Measurements from ENCODE around the gene BMPER.

The BMPER gene

DNA sequence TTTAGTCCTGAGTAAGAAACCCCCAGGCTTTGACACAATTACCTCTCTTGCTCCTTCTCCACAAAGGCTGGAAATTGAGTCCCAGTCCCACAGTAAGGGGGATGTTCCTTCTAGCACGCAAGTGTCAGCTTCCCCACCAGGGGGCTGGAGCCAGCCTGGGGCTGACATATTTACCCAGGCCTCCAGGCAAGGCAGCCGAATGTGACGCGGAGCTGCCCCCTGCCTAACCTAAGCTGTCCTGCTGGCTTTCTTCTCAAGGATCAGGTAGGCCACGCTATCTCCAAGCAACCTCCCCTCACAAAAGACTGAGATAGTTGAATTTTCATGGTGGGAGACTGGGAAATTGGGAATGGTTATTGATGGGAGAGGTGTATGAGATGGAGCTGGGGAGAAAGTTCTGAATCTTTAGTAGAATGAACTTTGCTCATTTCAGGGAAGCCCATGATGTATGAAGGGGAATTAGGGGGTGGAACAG is 19.2 kb upstream of the BMPER start:
- DNase-seq (ENCODE audit: low read depth), result no peak
- H3K4me3 ChIP-seq (ENCODE audit: low read depth, low read length), result no peak overlapping the region

GRCh38 chr7:33887266-33887975 is 17.9 kb upstream of the BMPER start:
- DNase-seq (ENCODE audit: low read depth), result no peak
- H3K4me3 ChIP-seq (ENCODE audit: low read depth, low read length), result no peak overlapping the region

DNA sequence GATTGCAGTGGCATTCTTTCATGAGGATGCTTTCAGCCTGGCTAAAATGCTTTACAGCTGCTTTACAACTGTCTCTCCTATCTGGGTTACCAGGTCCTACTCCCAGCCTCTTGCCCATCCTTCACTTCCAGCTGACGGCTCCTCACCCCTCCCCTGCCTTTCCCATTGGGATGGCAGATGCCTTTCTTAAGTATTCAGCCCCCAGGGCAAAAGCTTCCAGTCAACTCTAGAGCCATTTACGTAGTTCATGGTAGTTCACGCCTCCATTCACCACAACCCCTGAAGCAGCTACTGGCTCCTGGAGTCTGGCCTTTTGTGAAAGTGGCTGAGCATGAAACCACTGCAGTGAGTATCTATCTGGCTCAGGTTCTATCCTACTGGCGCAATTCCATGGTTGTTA is 17.2 kb upstream of the BMPER start:
- DNase-seq (ENCODE audit: low read depth), result no peak

DNA sequence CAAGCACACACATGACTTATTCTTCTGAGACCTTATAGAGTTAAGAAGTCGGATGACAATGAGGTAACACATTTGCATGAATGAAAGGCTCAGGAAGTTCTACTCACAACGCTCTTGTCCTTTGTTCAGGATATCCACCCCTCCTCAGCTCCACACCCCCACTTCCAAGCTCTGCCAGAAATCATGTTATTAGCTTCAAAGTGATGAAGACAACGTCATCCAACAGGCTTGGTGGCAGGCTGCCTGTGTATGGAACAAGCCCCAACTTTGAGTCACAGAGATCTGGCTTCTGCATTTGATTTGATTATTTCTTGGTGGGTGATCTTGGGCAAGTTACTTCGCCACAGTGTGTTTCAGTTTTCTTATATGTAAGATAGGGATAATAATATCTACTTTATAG is 12.4 kb upstream of the BMPER start:
- no peak overlapping the region for H3K4me3 ChIP-seq (ENCODE audit: low read depth, low read length)
- no peak for DNase-seq (ENCODE audit: low read depth)

More for the DNA sequence above, 17.2 kb upstream of the BMPER start:
- H3K4me3 ChIP-seq (ENCODE audit: low read depth, low read length), result no peak overlapping the region

DNA sequence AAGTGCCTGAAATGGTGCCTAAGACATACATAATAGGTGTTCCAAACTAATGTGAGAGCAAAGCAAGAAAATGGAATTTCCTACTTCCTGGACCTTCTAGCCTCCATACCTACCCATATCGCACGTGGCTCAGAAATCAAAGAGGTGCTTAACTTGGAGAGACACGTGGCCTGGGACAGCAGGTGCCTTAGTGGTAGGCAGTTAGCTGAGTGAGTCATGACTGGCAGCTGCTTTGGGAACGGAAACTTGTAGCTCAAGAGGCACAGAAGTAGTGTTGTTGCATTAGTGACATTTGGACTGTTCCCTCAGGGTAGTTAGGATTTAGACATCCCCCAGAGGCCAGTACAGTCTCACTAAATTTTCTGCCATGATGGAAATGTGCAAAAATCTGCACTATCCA is 12.0 kb upstream of the BMPER start:
- no peak overlapping the region for H3K4me3 ChIP-seq (ENCODE audit: low read depth, low read length)
- no peak for DNase-seq (ENCODE audit: low read depth)

GRCh38 chr7:33895025-33895804 is 10.1 kb upstream of the BMPER start:
- no peak overlapping the region for H3K4me3 ChIP-seq (ENCODE audit: low read depth, low read length)
- DNase-seq (ENCODE audit: low read depth), result peak; percentile 57

DNA sequence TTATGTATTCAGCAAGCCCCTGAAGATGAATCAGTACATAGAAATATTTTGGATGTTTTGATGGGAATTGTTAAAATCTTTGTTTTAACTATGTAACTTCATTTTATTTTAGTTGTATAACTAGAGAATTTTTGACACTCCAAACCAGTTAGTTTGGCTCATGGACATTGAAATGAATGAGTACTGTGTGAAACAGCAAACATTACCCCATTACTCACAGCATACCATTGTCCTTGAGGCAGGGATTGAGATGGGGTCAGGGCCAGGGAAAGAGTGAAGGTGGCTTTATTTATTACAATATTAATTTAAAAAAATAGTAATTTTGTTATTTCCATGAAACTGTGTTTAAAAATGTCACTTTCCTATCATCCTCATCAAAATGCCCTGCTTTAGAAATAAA is 4.8 kb upstream of the BMPER start:
- H3K4me3 ChIP-seq (ENCODE audit: low read depth, low read length), result no peak overlapping the region
- no peak for DNase-seq (ENCODE audit: low read depth)

DNA sequence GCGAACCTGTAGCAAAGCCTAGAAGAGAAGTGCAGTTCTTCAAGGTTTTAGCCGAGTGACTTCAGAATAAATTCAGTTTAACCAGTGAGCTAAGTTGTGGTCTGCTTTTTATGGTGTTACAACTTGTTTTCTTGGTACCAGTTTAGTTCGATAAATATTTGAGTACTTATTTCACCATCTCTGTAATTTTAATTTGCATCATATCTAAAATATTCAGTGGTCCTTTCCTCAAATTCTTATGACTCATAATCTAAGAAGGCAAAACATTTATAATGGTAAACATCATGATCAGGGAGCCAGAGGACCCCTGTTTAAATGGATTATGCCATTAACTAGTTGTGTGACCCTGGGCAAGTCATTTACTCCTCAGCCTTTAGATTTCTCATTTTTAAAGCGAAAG is 4.1 kb upstream of the BMPER start:
- no peak overlapping the region for H3K4me3 ChIP-seq (ENCODE audit: low read depth, low read length)
- no peak for DNase-seq (ENCODE audit: low read depth)

DNA sequence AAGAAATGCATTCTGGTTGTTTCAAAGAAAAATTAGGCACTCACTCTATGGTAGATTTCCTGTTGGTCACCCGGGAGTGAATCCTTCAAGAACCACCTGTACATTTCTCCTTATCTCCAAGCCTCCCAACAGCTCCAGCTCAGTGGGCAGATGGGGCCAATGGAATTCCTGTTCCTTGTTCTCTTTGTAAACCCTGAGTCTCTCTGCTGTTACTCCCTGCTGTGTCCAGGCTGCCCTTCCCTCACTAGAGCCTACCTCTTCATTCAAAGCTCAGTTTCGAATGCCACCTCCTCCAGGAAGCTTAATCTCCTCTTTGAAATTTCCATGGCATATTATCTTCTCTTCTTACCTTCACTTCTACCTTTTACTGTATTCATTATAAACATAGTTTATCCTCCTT is 3.5 kb upstream of the BMPER start:
- no peak overlapping the region for H3K4me3 ChIP-seq (ENCODE audit: low read depth, low read length)
- no peak for DNase-seq (ENCODE audit: low read depth)

GRCh38 chr7:33902746-33903145 is 2.6 kb upstream of the BMPER start:
- no peak overlapping the region for H3K4me3 ChIP-seq (ENCODE audit: low read depth, low read length)
- no peak for DNase-seq (ENCODE audit: low read depth)

DNA sequence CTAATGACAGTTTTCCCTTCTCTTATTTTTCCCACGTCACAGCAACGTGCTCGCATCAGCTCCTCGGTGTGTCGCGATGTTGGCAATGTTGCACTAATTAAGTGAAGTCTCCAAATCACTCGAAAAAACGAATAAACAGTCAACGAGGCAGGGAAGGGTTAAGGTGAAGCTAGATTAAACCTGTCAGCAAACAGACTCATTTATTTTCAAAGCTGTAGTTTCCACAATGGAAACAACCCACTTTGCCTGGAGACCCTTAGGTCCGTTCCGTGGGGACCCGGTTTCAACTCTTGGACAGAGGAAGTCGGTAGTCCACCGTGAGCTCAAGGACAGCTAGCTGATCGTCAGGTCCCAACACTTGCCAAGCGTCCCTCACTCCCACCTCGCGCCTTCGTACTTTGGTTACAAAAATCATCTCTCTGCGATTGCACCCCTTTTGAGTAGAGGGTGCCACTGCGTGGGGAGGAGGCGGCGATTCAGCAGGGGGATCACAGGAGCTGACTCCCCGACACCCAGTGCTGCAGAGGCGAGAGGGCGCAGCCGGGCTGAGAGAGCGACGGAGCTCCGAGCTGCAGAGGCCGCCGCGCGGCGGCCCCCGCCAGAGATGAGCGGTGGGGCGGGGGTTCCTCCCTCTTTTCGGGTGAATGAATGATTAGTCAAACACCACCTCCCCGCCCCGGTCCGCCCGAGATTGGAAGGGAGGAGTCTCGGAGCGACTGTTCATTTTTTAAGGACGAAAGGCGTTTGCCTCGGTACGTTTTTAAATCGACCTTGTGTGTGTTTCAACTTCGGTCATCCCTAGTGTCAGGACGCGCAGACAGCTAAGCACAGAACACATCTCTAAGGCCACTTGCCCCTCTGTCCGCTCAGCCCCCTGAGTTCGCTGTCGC is 1.3 kb upstream of the BMPER start:
- DNase-seq (ENCODE audit: low read depth), result no peak

DNA sequence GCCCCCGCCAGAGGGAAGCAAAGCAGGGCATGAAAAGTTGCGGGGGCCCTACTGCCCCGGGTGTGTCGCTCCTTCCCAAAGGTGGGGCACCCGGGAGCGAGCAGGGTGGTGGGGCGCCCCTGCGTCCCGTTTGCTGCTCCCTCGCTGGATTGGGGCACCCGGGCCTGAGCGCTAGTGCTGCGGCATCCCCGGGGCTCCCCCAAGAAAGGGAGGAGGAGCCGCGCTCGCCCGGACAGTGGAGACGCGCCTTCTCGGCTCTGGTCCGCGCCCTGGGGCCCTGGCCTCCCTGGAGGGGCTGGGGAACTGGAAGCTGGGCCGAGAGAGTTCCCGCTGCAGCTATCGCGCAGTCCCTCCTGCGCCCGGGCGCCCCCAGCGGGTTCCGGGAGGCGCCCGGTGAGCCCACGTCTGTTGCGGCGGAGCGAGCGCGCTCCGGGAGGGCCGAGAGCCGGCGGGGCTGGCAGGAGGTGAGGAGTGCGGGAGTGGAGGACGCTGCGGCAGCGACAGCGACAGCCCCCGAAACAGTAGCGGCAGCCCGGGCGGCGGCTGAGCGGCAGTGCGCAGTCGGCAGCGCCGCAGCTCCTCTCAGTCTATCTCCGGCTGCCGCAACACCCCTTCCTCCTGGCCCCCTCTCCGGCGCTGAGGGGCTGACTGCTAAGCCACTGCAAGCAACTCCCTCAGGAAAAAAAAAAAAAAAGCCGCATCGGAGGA is 504 bp upstream of the BMPER start:
- H3K4me3 ChIP-seq (ENCODE audit: low read depth, low read length), result peak overlapping the region; percentile 64
- no peak for DNase-seq (ENCODE audit: low read depth)

More for the DNA sequence above, 1.3 kb upstream of the BMPER start:
- peak overlapping the region; percentile 64 for H3K4me3 ChIP-seq (ENCODE audit: low read depth, low read length)

- no peak overlapping the region for H3K4me3 ChIP-seq (ENCODE audit: low read depth, low read length)
- DNase-seq (ENCODE audit: low read depth), result no peak
These were observed 1.4 kb downstream of the BMPER start for GRCh38 chr7:33906697-33907096.

GRCh38 chr7:33907625-33908024 is 2.3 kb downstream of the BMPER start:
- no peak for DNase-seq (ENCODE audit: low read depth)
- H3K4me3 ChIP-seq (ENCODE audit: low read depth, low read length), result no peak overlapping the region

DNA sequence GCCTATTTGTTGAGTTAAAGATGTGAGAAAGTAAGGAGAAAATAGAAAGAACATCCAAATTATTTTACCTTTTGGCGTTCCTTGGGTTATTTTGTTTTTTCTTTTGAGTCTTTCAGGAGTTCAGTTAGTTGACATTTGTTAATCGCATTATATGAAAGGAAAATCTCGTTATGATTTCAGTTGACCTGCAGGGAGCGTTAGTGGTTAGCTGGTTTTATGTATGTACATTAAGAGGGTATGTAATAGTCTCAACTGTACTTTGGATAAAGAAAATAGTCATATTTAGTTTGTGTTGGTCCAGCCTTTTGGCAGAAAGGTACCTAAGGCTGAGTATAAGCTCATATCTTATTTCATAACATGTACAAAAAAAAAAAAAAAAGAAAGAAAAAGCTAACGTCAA is 4.0 kb downstream of the BMPER start:
- DNase-seq (ENCODE audit: low read depth), result no peak
- H3K4me3 ChIP-seq (ENCODE audit: low read depth, low read length), result no peak overlapping the region

GRCh38 chr7:33909755-33910154 is 4.4 kb downstream of the BMPER start:
- H3K4me3 ChIP-seq (ENCODE audit: low read depth, low read length), result no peak overlapping the region
- no peak for DNase-seq (ENCODE audit: low read depth)

- H3K4me3 ChIP-seq (ENCODE audit: low read depth, low read length), result no peak overlapping the region
- DNase-seq (ENCODE audit: low read depth), result no peak
These were observed 5.4 kb downstream of the BMPER start for GRCh38 chr7:33910756-33911155.

- no peak overlapping the region for H3K4me3 ChIP-seq (ENCODE audit: low read depth, low read length)
- DNase-seq (ENCODE audit: low read depth), result no peak
These were observed 11.2 kb downstream of the BMPER start for GRCh38 chr7:33916357-33917081.

GRCh38 chr7:33917661-33918060 is 12.3 kb downstream of the BMPER start:
- H3K4me3 ChIP-seq (ENCODE audit: low read depth, low read length), result no peak overlapping the region
- no peak for DNase-seq (ENCODE audit: low read depth)

Data from skeletal muscle cell (primary cell).